HG02759 (cell line): Measurements from ENCODE around the gene DRD3.

Source experiments
- ATAC-seq: cut with Tn5 transposase; IDR thresholded peaks from one replicate; pipeline ENCODE4 v1.9.1; 2021; ENCODE audit warnings: mild to moderate bottlenecking, moderate library complexity; ENCODE audit not compliant: unreplicated experiment

Gene DRD3

GRCh38 chr3:114126461-114126860 is 52.4 kb downstream of the DRD3 start:
- no peak for ATAC-seq

GRCh38 chr3:114122027-114122709 is 56.7 kb downstream of the DRD3 start:
- ATAC-seq = no peak

GRCh38 chr3:114120211-114120610 is 58.6 kb downstream of the DRD3 start:
- ATAC-seq = no peak

- no peak for ATAC-seq
These were observed 59.1 kb downstream of the DRD3 start for GRCh38 chr3:114119776-114120175.

- ATAC-seq = no peak
These were observed 63.7 kb downstream of the DRD3 start for GRCh38 chr3:114115143-114115542.

- no peak for ATAC-seq
These were observed 64.1 kb downstream of the DRD3 start for GRCh38 chr3:114114719-114115118.

GRCh38 chr3:114112696-114113095 is 66.2 kb downstream of the DRD3 start:
- no peak for ATAC-seq

- no peak for ATAC-seq
These were observed 67.6 kb downstream of the DRD3 start for GRCh38 chr3:114111060-114111770.

GRCh38 chr3:114110439-114110838 is 68.4 kb downstream of the DRD3 start:
- ATAC-seq = no peak

- no peak for ATAC-seq
These were observed 70.7 kb downstream of the DRD3 start for GRCh38 chr3:114108137-114108536.

- ATAC-seq = no peak
These were observed 74.4 kb downstream of the DRD3 start for GRCh38 chr3:114104414-114104813.

- no peak for ATAC-seq
These were observed 75.0 kb downstream of the DRD3 start for GRCh38 chr3:114103858-114104257.

GRCh38 chr3:114103181-114103580 is 75.7 kb downstream of the DRD3 start:
- ATAC-seq = no peak

- no peak for ATAC-seq
These were observed 77.8 kb downstream of the DRD3 start for GRCh38 chr3:114101101-114101500.

GRCh38 chr3:114095796-114096195 is 83.1 kb downstream of the DRD3 start:
- no peak for ATAC-seq

GRCh38 chr3:114093596-114093995 is 85.3 kb downstream of the DRD3 start:
- no peak for ATAC-seq

GRCh38 chr3:114093016-114093380 is 85.9 kb downstream of the DRD3 start:
- no peak for ATAC-seq

- ATAC-seq = no peak
These were observed 86.5 kb downstream of the DRD3 start for GRCh38 chr3:114092151-114093015.

GRCh38 chr3:114089675-114090074 is 89.2 kb downstream of the DRD3 start:
- ATAC-seq = no peak

- ATAC-seq = no peak
These were observed 92.5 kb downstream of the DRD3 start for GRCh38 chr3:114086356-114086755.

- ATAC-seq = no peak
These were observed 95.7 kb downstream of the DRD3 start for GRCh38 chr3:114083112-114083511.

- ATAC-seq = no peak
These were observed 97.8 kb downstream of the DRD3 start for GRCh38 chr3:114081037-114081436.
